NCI-H82 treated with DMSO at 0.1 percent for 48 hours (cell line): ENCODE measurements around the gene SNED1.

Experiments used
- DNase-seq: peaks from one replicate; lab custom pipeline; 2025; ENCODE audit not compliant: unreplicated experiment; lab: John Stamatoyannopoulos, UW

SNED1 gene

DNA sequence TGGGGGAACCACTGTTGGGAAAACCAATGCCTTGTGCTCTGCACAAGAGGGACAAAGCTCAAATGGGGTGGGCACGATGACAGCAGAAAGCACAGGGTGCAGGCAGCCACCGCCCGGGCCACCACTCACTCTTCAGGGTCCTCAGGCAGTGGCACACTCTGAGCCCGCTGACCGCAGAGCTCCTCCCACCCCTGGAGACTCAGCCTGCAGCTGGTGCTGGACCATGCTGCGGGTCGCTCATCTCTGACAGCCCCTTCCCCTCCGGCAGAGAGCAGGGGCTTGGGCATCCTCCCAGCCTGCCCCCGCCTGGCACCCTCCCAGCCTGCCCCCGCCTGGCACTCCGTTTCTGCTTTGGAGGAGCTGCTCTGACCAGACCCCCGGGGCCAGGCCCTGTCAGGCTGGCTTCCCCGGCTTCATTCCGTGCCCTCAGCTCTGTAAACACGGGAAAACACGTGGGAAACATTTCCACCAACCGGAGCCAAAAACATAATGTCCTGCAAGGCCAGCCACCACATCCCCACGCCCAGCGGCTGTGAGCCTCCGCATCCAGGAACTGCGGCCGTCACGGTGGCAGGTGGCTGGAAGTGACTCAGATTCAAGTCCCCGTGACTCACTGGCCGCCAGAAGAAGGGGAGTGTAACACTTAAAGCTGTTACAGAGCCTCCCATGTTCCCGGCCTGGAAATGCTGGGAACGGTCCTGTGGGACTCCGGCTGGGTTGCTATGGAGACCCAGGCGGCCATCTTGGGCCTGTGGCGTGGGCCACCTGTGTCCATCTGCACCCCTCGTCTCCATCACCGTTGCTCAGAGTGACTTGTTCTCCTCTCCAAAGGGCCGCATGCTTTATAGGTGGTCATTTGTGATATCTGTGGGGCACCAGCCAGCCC is 6.8 kb upstream of the SNED1 start:
- DNase-seq, result no peak

DNA sequence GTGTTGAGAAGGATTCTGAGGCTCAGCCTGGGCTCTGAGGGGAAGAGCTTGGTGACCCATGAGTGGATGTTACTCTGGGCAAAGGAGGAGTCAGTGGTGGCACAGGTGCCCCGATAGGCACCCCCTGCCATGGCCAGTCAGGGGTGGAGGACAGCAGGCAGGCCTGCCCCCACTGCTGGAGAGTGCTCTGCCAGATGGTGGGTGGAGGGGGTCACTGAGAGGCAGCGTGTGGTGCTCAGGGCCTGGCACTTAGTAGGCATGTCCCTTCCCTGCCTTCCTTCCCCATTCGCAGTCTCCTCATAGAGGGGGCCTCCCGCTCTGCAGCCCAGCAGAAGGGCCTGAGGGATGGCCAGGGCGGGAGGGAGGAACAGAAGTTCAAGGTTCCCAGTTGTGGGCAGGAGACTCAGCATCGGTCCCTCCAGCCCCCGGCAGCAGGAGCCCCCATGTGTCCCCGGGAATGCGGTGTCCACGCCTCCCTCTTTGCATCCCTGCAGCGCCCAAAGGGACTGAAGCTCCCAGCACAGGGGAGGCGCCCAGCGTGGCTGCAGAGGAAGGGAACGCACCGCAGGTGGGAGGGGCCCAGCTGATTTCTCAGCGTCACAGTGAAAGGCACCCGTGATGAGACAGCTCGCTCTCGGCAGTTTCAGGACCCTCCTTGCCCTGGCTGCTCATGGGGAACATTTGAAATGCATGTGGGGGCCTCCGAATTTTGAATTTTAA is 5.7 kb upstream of the SNED1 start:
- no peak for DNase-seq

GRCh38 chr2:240993446-240994170 is 4.8 kb upstream of the SNED1 start:
- DNase-seq, result no peak

DNA sequence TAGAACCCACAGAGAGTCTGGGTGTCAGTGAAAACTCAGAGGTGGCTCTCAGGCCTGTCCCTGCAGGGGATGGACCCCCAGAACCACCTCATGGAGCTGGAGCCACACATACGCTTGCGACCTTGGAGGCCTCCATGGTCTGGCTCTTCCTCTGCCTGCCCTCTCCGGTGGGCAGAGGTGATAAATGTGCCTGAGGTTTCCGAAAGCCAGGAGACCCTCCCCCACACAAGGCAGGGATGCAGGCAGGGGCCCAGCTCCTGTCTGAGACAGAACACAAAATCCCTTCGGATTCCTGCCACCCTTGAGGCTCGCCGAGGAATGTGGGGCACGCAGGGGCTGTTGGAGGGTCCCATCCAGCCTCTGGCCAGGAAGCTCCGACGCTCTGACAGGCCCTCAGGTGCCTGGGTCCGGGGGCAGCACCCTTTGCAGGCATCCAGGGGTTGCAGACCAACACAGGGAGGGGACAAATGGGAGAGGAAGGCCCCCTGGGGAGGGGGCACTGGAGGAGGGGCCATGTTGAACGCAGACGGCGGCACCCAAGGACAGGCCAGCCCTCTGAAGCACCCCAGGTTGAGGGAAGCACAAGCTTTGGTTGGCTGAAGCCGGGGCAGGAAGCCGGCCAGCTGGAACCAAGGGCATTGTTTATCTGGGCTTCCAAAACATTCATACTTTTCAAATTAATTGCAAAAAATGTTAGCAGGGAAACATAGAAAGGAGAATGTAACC is 4.1 kb upstream of the SNED1 start:
- DNase-seq, result no peak

GRCh38 chr2:240995041-240996021 is 3.1 kb upstream of the SNED1 start:
- no peak for DNase-seq

GRCh38 chr2:240996161-240996833 is 2.1 kb upstream of the SNED1 start:
- DNase-seq, result no peak

DNA sequence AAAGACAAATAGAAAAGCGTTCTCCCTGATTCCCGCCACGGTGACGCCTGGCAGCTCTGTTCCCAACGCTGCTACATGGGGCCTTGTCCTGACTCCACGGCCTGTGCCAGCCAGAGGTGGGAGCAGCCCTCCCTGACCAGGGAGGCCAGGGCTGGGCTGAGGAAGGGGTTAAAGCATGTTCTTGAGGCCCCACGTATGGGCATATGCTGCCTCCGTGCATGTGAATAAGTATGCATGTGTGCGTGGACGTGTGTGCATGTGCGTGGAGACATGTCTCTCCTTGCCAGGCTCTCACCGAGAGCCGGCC is 1.6 kb upstream of the SNED1 start:
- no peak for DNase-seq

DNA sequence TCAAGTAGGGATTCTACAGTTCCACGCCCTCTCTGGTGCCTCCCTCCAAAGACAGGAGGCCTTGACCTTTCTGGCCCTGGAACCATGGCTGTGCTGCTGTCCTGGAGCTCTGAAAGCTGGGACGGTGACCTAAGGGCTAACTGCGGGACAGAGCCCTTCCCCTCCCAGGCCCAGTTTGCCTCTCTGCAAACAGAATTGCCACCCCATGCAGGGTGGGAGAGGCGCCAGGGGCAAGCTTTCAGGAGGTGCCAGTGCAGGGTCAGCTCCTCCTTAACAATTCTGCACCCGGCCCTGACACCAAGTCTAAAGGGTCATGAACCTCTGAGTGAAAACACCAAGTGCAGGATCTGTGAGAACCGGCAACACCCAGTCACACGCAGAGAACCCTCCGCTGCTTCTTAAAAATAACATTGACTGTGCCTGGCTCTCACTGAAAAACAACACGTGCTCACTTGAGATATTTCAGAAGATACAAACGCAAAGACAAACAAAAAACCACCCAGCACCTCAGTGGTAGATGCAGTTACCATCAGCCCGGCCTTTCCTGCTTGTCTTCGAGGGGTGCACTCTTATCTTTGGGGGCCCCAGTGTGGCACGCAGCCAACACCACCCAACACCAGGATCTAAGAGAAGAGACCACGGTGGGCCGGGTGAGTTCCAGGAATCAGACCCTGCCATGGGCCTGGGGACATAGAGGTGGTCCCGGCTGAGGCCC is 1.1 kb upstream of the SNED1 start:
- DNase-seq, result no peak

DNA sequence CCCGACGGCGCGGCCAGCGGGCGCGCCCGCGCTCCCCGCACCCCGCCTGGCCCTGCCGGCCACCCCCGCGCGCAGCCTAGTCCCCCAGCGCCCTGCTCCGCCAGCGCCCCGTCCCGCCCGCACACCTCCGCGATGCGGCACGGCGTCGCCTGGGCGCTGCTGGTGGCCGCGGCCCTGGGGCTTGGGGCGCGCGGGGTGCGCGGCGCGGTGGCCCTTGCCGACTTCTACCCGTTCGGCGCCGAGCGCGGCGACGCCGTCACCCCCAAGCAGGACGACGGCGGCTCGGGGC is 232 bp downstream of the SNED1 start:
- no peak for DNase-seq

- no peak for DNase-seq
Measured at GRCh38 chr2:240998995-240999791, 775 bp downstream of the SNED1 start.

- DNase-seq, result no peak
Measured at GRCh38 chr2:240999873-241000541, 1.6 kb downstream of the SNED1 start.

GRCh38 chr2:241000831-241001321 is 2.5 kb downstream of the SNED1 start:
- DNase-seq, result no peak

DNA sequence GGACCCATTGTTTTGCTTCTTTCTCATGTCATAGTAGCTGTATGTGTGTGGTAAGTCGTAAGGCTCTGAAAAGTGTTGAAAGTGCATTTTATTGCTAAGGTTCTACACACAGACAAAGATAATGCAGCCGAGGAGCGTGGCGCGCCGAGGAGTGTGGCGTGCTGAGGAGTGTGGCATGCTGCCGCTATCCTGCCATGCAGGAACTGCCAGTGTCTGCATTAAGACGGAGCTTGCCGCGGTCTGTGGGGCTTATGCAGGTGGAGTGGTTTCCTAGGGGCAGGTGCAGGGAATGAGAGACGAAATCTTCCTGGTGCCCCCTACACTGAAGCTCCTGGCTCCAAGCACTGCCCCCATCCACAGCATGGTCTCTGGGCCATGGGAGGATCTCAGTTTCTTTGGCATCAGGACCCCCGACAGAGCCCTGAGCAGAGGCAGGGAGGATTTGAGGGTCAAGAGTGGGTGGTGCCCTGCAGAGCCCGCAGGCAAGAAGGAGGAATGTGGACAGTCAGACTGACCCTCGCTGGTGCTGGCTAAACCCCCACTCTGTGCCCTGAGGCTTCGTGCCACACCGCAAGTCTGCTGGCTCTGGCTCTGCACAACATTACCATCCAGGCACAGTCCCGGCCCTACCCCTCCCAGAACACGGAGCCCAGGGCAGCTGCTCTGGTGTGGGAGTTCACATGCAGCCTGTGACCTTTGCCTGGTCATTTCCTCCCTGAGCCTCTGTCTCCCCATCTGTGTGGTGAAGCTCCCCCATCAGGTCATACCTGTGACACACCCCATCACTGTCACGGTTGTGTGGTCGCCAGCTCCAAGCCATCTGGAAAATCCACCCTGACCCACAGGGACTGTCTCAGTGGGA is 3.2 kb downstream of the SNED1 start:
- DNase-seq, result no peak

DNA sequence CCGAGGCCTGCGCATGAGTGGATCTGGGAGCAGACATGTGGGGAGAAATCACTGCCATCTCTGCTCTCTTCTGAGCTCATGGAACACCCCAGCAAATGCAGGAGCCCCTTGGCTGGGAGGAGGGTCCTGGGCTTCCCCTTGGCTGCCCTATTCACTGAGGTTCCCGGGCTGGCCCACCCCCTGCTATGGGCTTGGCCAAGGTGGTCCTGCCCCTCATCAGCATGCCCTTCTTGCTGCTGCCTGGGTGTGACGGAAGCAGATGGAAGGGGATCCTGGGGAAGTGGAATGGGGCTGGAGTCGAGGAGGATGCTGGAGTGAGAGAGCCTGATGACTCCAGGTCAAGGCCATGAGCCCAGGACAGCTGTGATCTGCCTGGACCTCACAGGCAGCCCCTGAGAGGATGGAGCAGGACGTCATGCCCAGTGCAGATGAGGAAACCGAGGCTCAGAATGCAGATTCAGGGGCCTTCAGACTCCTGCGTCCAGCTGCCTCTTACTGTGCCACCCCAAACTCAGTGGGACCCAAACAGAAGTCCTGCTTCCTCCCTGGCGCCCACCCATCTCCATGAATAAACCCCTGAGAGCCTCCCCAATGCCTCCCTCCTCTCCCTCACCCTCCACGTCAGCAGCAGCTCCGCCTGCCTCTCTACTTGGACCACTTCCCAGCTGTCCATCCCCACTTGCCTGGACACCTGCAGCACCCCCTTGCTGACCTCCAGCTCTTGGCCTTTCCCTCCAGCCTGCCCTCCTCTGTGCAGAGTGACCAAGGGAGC is 4.0 kb downstream of the SNED1 start:
- no peak for DNase-seq

DNA sequence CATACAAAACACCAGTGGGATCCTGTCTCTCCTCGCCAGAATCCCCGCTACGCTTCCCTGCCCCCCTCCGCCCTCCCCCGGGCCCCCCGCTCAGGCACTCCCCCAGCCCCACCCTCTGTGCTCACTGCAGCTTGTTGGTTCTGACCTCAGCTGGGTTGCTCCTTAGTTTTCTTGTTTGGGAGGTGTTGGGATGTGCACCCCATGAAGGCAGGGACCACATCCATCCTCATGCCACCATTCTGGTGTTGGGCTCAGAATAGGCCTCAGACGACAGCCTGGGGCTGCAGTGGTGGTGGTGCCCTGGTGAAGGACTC is 4.6 kb downstream of the SNED1 start:
- no peak for DNase-seq

DNA sequence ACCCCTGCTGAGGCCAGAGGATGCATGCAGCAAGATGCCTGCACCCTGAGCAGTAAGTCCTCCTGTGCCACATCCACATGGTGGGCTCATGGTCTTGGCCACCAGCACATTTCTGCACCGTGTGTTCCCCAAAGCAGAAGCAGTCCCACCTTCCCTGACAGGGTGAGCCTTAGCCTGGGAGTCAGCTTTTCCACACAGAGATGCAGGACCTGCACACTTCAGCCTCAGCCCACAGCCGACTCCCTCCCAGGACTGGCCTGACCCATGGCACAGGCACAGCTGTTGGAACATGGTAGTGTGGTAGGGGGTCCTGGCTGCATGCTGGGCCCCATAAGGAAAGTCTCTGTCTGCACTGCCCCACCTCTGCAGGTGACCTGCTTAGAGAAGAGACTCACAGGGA is 5.0 kb downstream of the SNED1 start:
- no peak for DNase-seq
